HEK293T (cell line): ENCODE data around the gene TM4SF5.

Experiments used
- CTCF ChIA-PET: fragments of 350-600 bp; formaldehyde crosslinking; extraction: SDS; loops from one replicate; lab custom pipeline; 2021; ENCODE audit warnings: antibody characterized with exemption, inconsistent platforms; lab: Yijun Ruan, JAX
- POLR2A ChIA-PET: fragments of 350-600 bp; formaldehyde crosslinking; extraction: SDS; loops from one replicate; lab custom pipeline; 2020; ENCODE audit warnings: antibody characterized with exemption, inconsistent platforms; lab: Yijun Ruan, JAX
- DNase-seq: peaks from one replicate; pipeline ENCODE4 v3.0.0; 2012; ENCODE audit warnings: mixed read lengths; ENCODE audit errors: extremely low spot score
- ARNT ChIP-seq: fragments of 450-650 bp; IDR thresholded peaks from 2 replicates; pipeline ENCODE4 v1.6.1; 2017; ENCODE audit warnings: mild to moderate bottlenecking
- BHLHE40 ChIP-seq: fragments of 450-650 bp; IDR thresholded peaks from 2 replicates; pipeline ENCODE4 v1.6.1; 2016; ENCODE audit warnings: mild to moderate bottlenecking, moderate library complexity, borderline replicate concordance
- CTBP1 ChIP-seq: fragments of 450-650 bp; IDR thresholded peaks from 2 replicates; pipeline ENCODE4 v1.6.1; 2016; ENCODE audit warnings: borderline replicate concordance
- ELF4 ChIP-seq: fragments of 450-650 bp; IDR thresholded peaks from 2 replicates; pipeline ENCODE4 v1.6.1; 2017; ENCODE audit warnings: antibody characterized with exemption
- FOXA1 ChIP-seq: fragments of 450-650 bp; IDR thresholded peaks from 2 replicates; pipeline ENCODE4 v1.6.1; 2016; ENCODE audit warnings: mild to moderate bottlenecking
- FOXK2 ChIP-seq: fragments of 450-650 bp; IDR thresholded peaks from 2 replicates; pipeline ENCODE4 v1.6.1; 2016; ENCODE audit warnings: mild to moderate bottlenecking
- FOXM1 ChIP-seq: fragments of 450-650 bp; IDR thresholded peaks from 2 replicates; pipeline ENCODE4 v1.6.1; 2017; ENCODE audit warnings: mild to moderate bottlenecking, borderline replicate concordance
- HDGF ChIP-seq: fragments of 450-650 bp; IDR thresholded peaks from 2 replicates; pipeline ENCODE4 v1.6.1; 2017; ENCODE audit warnings: antibody characterized with exemption, borderline replicate concordance
- L3MBTL2 ChIP-seq: fragments of 450-650 bp; conservative IDR thresholded peaks from 2 replicates; pipeline ENCODE4 v1.6.1; 2016; ENCODE audit warnings: mild to moderate bottlenecking
- LEF1 ChIP-seq: fragments of 450-650 bp; IDR thresholded peaks from 2 replicates; pipeline ENCODE4 v1.6.1; 2017; ENCODE audit warnings: mild to moderate bottlenecking, borderline replicate concordance
- NFRKB ChIP-seq: fragments of 450-650 bp; IDR thresholded peaks from 2 replicates; pipeline ENCODE4 v1.6.1; 2016; ENCODE audit warnings: mild to moderate bottlenecking, moderate library complexity
- SP1 ChIP-seq: fragments of 450-650 bp; IDR thresholded peaks from 2 replicates; pipeline ENCODE4 v1.6.1; 2017
- SUZ12 ChIP-seq: fragments of 450-650 bp; IDR thresholded peaks from 2 replicates; pipeline ENCODE4 v1.6.1; 2016; ENCODE audit warnings: mild to moderate bottlenecking
- TARDBP ChIP-seq: fragments of 450-650 bp; IDR thresholded peaks from 2 replicates; pipeline ENCODE4 v1.6.1; 2016
- ZNF384 ChIP-seq: fragments of 450-650 bp; IDR thresholded peaks from 2 replicates; pipeline ENCODE4 v1.6.1; 2016
- TF ChIP-seq, protein P1 (sequence below): fragments of 450-650 bp; IDR thresholded peaks from 2 replicates; pipeline ENCODE4 v1.6.1; 2016

Gene TM4SF5

DNA sequence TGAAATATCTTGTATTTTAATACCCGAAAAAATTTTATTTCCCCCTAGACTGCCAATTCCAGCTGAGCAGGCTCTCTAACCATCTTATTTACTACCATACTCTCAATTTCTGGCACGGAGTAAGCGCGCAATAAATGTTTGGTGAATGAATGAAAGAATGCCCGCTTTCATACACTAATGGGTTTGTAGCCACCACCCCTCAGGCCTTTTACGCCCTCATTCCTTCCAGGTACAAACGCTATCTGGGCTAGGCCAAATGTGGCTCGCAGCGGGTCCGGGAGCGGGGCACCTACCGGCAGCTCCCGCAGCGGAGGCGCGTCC is 34.7 kb downstream of the TM4SF5 start:
- no peak for DNase-seq
- no peak for TF ChIP-seq L3MBTL2
- TF ChIP-seq ZNF384 = no peak
- no peak for TF ChIP-seq TARDBP
- TF ChIP-seq ELF4 = no peak
- TF ChIP-seq FOXA1 = no peak
- no peak for TF ChIP-seq ARNT
- TF ChIP-seq HDGF = no peak
- TF ChIP-seq NFRKB = no peak
- TF ChIP-seq BHLHE40 = no peak
- TF ChIP-seq CTBP1 = no peak
- TF ChIP-seq, protein P1, sequence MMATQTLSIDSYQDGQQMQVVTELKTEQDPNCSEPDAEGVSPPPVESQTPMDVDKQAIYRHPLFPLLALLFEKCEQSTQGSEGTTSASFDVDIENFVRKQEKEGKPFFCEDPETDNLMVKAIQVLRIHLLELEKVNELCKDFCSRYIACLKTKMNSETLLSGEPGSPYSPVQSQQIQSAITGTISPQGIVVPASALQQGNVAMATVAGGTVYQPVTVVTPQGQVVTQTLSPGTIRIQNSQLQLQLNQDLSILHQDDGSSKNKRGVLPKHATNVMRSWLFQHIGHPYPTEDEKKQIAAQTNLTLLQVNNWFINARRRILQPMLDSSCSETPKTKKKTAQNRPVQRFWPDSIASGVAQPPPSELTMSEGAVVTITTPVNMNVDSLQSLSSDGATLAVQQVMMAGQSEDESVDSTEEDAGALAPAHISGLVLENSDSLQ = no peak
- TF ChIP-seq SP1 = no peak
- no peak for TF ChIP-seq FOXM1
- TF ChIP-seq SUZ12 = no peak
- TF ChIP-seq LEF1 = no peak
- TF ChIP-seq FOXK2 = no peak
- POLR2A ChIA-PET = interaction anchor here (0.7 to 3.4 kb wide), 10 partner anchors 9 to 32 kb away, joined by 3 to 19 read pairs (median 4); partner anchors contain the start of genes GLTPD2, MINK1 and PSMB6
- CTCF ChIA-PET = interaction anchor here (1.1 to 1.4 kb wide), 2 partner anchors 16 to 32 kb away, joined by 3 to 8 read pairs; no protein-coding TSS in a partner anchor

DNA sequence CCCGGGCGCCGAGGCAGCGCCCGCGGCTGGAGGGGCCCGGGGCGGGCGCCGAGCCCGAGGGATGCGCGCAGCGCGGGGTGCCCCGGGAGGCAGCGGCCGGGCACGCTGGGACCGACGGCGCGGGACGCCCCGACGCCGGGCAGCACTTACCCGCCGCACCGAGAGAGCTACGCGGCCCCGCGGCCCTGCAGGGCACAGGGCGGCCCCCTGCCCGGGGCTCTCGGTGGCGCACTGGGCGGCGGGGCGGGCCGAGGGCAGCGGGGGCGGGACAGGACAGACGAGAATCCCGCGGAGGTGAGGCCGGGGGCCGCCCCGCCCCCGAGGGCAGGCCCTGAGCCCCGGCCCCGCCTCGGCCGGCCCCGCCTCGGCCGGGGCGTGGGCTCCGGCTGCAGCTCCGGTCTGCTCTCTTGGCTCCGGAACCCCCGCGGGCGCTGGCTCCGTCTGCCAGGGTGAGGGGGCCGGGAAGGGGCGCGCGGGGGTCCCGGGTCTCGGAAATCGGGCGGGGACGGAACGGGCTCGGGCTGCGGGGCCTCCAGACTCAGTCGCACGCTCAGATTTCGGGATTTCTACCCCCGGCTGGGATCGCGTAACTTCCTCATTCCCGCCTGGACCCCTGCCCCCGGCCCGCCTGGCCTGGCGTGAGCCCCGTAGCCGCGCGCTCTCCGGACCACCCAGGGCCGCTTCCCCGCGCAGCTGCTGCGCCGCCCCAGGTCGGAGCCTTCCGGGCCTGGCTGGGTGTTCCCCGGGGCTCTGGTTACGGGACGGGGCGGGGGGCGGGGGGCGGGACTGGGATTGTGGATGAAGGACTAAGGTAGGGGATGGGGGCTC is 35.3 kb downstream of the TM4SF5 start, which contains the start of gene PLD2:
TSS of gene PLD2 (plus strand) at position 376 of the 828 bp plus-strand sequence. CDS start 621 bp downstream, outside the sequence.
- TF ChIP-seq TARDBP (no peak), FOXM1 (peak; percentile 26; the same call in 1 of the 2 replicates)
- ChIA-PET CTCF (interaction anchor here (1.1 to 1.4 kb wide), 2 partner anchors 17 to 31 kb away, joined by 3 to 8 read pairs; no protein-coding TSS in a partner anchor), POLR2A (interaction anchor here (0.7 to 3.4 kb wide), 12 partner anchors 9 to 133 kb away, joined by 3 to 19 read pairs (median 4); partner anchors contain the start of genes GLTPD2, MINK1, PSMB6 and RNF167)
- DNase-seq = peak; percentile 97

DNA sequence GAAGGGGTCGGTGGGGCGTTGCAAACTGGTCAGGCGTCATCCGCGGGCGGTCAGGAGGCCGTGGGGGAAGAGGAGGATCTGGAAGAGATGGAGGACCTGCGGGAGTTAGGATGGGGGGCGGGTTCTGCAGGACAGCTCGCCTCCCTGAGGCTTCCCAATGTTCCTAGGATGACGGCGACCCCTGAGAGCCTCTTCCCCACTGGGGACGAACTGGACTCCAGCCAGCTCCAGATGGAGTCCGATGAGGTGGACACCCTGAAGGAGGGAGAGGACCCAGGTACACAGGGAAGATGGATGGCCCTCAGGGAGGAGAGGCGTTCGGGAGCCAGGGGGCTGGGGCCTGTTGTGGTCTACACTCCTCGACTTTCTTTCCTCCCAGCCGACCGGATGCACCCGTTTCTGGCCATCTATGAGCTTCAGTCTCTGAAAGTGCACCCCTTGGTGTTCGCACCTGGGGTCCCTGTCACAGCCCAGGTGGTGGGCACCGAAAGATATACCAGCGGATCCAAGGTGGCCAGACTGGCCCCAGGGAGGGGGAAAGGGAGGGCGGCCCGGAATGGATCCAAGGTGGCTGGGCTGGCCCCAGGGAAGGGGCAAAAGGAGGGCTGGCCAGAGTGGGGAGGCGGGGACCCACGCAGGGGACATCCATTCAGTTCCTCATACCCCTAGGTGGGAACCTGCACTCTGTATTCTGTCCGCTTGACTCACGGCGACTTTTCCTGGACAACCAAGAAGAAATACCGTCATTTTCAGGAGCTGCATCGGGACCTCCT is 36.1 kb downstream of the TM4SF5 start:
- no peak for TF ChIP-seq ELF4
- no peak for TF ChIP-seq LEF1
- TF ChIP-seq CTBP1 = no peak
- TF ChIP-seq NFRKB = no peak
- TF ChIP-seq SUZ12 = no peak
- TF ChIP-seq FOXA1 = no peak
- no peak for TF ChIP-seq L3MBTL2
- no peak for TF ChIP-seq BHLHE40
- TF ChIP-seq FOXK2 = no peak
- TF ChIP-seq ZNF384 = no peak
- TF ChIP-seq ARNT = no peak
- TF ChIP-seq HDGF = no peak
- no peak for TF ChIP-seq TARDBP
- TF ChIP-seq SP1 = no peak
- TF ChIP-seq FOXM1 = no peak
- TF ChIP-seq, protein P1 = no peak
- CTCF ChIA-PET = interaction anchor here (1.4 kb wide), 1 partner anchor 18 kb away, joined by 8 read pairs; no protein-coding TSS in a partner anchor
- POLR2A ChIA-PET = interaction anchor here (0.9 to 3.4 kb wide), 10 partner anchors 8 to 132 kb away, joined by 3 to 19 read pairs (median 4); partner anchors contain the start of genes GLTPD2, MINK1, PSMB6 and RNF167
- DNase-seq = no peak

DNA sequence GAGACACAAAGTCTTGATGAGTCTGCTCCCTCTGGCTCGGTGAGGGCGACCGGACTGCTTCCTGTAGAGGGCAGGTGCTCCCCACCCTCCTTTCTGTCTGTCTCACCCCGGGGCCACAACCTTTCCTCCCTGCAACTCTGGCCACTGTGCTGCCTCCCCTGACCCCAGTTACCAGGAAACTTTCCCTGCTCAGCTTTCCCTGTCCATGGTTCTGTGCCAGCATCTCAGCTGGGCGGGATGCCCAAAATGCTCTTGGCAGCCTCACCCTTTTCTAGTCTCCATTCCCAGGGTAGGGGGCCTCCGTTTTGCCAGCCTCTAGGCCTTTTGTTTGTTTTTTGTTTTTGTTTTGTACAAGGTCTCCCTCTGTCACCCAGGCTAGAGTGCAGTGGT is 36.7 kb downstream of the TM4SF5 start:
- CTCF ChIA-PET = no interaction called here
- DNase-seq = no peak
- TF ChIP-seq LEF1 (no peak), NFRKB (no peak), BHLHE40 (no peak), SP1 (no peak), FOXA1 (no peak), HDGF (no peak)
- POLR2A ChIA-PET = interaction anchor here (3.4 kb wide), 1 partner anchor 19 kb away, joined by 19 read pairs; the partner anchor contains the start of gene GLTPD2

DNA sequence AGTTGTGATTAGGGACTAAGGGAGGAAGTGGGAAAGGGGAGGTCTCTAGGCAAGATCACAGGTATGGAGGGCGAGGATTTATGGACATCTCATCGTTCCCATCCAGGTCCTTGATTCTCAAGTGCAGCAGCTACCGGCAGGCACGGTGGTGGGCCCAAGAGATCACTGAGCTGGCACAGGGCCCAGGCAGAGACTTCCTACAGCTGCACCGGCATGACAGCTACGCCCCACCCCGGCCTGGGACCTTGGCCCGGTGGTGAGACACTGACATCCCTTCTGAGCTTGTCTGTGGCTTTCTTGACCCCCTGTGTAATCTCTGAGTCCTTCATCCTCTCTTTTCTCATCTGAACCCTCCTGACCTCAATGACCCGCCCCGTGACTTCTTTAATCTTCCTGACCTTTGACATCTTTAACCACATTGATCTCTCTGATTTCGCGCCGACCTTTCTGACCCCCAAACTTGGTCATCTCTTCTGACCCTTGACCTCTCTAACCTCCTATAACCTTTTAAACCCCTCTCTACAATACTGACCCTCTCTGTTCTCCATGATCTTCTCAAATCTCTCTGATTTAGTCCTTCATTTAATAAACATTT is 39.1 kb downstream of the TM4SF5 start:
- no peak for DNase-seq
- ChIA-PET POLR2A (no interaction called here), CTCF (no interaction called here)
- TF ChIP-seq SP1 = no peak
- no peak for TF ChIP-seq HDGF
- no peak for TF ChIP-seq ELF4
- TF ChIP-seq BHLHE40 = no peak
- no peak for TF ChIP-seq FOXK2
- TF ChIP-seq LEF1 = no peak
- no peak for TF ChIP-seq FOXA1
- TF ChIP-seq ARNT = no peak
- no peak for TF ChIP-seq NFRKB
- TF ChIP-seq, protein P1 = no peak
- TF ChIP-seq L3MBTL2 = no peak
- no peak for TF ChIP-seq TARDBP
- no peak for TF ChIP-seq FOXM1
- no peak for TF ChIP-seq CTBP1
- no peak for TF ChIP-seq ZNF384
- TF ChIP-seq SUZ12 = no peak
